ENCODE data around the gene GOLPH3. TPM values are rescaled to one million over a fixed set of nuclear protein-coding genes. Genes with fewer than 3 reads are reported as not detected.

The GOLPH3 gene
- total RNA-seq, 1 experiment from 2014 or later, result 98.7 TPM

DNA sequence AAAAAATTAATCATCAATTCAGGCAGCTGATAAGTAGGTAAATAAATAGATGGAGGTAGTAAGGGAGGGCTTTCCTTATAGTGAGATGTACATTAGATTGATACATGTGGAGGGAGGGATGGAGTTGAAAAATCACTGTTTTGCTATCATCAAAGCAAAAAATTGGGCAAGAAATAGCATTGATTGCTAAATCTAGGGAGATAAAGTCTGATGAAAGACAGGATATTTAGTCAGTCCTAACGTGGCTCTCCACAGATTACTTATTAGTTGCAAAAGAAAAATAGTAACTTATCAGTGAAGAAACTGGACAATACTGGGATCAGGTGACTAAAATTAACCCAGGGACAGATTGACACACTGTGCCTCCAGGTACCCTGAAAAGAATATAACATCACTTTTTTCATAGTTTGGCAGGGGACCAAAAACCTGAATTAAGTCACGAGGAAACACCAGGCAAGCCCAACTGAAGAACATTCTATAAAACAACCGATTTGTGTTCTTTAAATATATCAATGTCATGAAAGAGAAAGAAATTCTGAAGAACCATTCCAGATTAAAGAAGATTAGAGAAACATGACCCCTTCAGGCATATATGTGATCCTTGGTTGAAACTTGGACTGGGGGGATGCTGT lies 27.1 kb upstream of the GOLPH3 start:
- no peak overlapping the region for H2AK5ac ChIP-seq (ENCODE audit: insufficient read length, low read length)
- no peaks in the 10 kb centered on the region for H4K20me1 ChIP-seq (ENCODE audit: control insufficient read depth, insufficient read depth, insufficient read length)
- no peak overlapping the region for H2BK120ac ChIP-seq (ENCODE audit: low read depth, low read length, poor library complexity, severe bottlenecking)
- no peak overlapping the region for H3K27ac ChIP-seq (ENCODE audit: insufficient read length, low read depth, low read length)
- Mint-ChIP-seq H3K4me1 (no peaks in the 10 kb centered on the region), H3K36me3 (ENCODE audit: insufficient read depth in 1 of 3, low read depth in 3 of 3) (no peaks in the 10 kb centered on the region; a peak in 1 of 7 replicates), H3K4me3 (no peak overlapping the region), H3K27ac (no peak overlapping the region), H3K9me3 (no peaks in the 10 kb centered on the region), H3K27me3 (ENCODE audit: low read depth) (peaks cover 3% of the 10 kb centered on the region; the same call in 1 of the 2 replicates)
- H3K23me2 ChIP-seq (ENCODE audit: insufficient read length, low read depth, low read length, poor library complexity, severe bottlenecking), result no peaks in the 10 kb centered on the region
- H3K9me3 ChIP-seq (ENCODE audit: control insufficient read depth, low read depth, low read length), result no peaks in the 10 kb centered on the region
- no peaks in the 10 kb centered on the region for H3K79me1 ChIP-seq (ENCODE audit: insufficient read depth, low read depth, low read length, poor library complexity, severe bottlenecking)
- H2BK5ac ChIP-seq (ENCODE audit: insufficient read length, low read length), result no peak overlapping the region
- H4K8ac ChIP-seq (replicated peaks; ENCODE audit: insufficient read length, low read depth, low read length), result no peak overlapping the region
- H4K91ac ChIP-seq (ENCODE audit: insufficient read length, low read depth, low read length), result no peak overlapping the region
- no peak overlapping the region for H3K56ac ChIP-seq (ENCODE audit: insufficient read length, low read depth, low read length)
- H3K23ac ChIP-seq (ENCODE audit: insufficient read length, low read depth, low read length), result no peak overlapping the region
- H3K79me2 ChIP-seq (ENCODE audit: insufficient read depth, low read length), result no peaks in the 10 kb centered on the region
- H3K4ac ChIP-seq (ENCODE audit: low read depth, low read length), result no peak overlapping the region
- WGBS (ENCODE audit: extremely low coverage, insufficient read length, low lambda C conversion rate), result no CpG with 5 or more reads among the region's 3 CpGs
- no peak overlapping the region for H2BK15ac ChIP-seq (ENCODE audit: low read depth, low read length)
- no peaks in the 10 kb centered on the region for H3K27me3 ChIP-seq (ENCODE audit: insufficient read depth, low read length)
- no peaks in the 10 kb centered on the region for H3K4me1 ChIP-seq (ENCODE audit: insufficient read depth, low read length)
- no peak overlapping the region for H3K9ac ChIP-seq (ENCODE audit: extremely low read depth, insufficient read length, low read length)
- no peak overlapping the region for H3K18ac ChIP-seq (ENCODE audit: insufficient read length, low read depth, low read length)
- H3K14ac ChIP-seq (ENCODE audit: insufficient read depth, low read length), result no peak overlapping the region
- H4K5ac ChIP-seq (ENCODE audit: insufficient read length, low read depth, low read length), result no peak overlapping the region
- H3T11ph ChIP-seq (ENCODE audit: low read length), result no peak overlapping the region
- TF ChIP-seq, protein P1, sequence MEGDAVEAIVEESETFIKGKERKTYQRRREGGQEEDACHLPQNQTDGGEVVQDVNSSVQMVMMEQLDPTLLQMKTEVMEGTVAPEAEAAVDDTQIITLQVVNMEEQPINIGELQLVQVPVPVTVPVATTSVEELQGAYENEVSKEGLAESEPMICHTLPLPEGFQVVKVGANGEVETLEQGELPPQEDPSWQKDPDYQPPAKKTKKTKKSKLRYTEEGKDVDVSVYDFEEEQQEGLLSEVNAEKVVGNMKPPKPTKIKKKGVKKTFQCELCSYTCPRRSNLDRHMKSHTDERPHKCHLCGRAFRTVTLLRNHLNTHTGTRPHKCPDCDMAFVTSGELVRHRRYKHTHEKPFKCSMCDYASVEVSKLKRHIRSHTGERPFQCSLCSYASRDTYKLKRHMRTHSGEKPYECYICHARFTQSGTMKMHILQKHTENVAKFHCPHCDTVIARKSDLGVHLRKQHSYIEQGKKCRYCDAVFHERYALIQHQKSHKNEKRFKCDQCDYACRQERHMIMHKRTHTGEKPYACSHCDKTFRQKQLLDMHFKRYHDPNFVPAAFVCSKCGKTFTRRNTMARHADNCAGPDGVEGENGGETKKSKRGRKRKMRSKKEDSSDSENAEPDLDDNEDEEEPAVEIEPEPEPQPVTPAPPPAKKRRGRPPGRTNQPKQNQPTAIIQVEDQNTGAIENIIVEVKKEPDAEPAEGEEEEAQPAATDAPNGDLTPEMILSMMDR (conservative IDR thresholded peaks at IDR 0.05), result no peak
- H2BK20ac ChIP-seq (ENCODE audit: low read depth, low read length, poor library complexity, severe bottlenecking), result no peak overlapping the region
- no peak for DNase-seq
- no peak overlapping the region for H3K4me2 ChIP-seq (ENCODE audit: insufficient read depth, insufficient read length, low read length)
- no peak overlapping the region for H2AFZ ChIP-seq (ENCODE audit: low read length)
- H2BK12ac ChIP-seq (ENCODE audit: insufficient read length, low read depth, low read length), result no peak overlapping the region

Measured in H9 (cell line).